GM18873 (cell line): Measurements from ENCODE around the gene TRIO.
"Not testable (repeated sequence)": the region's sequence is repeated elsewhere in the genome, so short reads cannot be mapped to it uniquely, and the experiment has no call there.

Experiments used
- ATAC-seq: cut with Tn5 transposase; IDR thresholded peaks from one replicate; pipeline ENCODE4 v1.9.1; 2021; ENCODE audit warnings: mild to moderate bottlenecking, moderate library complexity, moderate number of reproducible peaks; ENCODE audit not compliant: unreplicated experiment, low FRiP score

The TRIO gene

DNA sequence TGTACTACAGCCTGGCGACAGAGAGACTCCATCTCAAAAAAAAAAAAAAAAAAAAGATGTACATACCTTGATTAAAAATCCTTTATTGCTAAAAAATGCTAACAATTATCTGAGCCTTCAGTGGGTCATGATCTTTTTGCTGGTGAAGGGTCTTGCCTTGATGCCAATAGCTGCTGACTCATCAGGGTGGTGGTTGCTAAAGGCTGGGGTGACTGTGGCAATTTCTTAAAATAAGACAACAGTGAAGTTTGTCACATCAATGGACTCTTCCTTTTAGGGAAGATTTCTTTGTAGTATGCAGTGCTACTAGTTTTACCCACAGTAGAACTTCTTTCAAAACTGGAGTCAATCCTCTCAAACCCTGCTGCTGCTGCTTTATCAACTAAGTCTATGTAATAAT lies 404.5 kb downstream of the TRIO start:
- no peak for ATAC-seq

DNA sequence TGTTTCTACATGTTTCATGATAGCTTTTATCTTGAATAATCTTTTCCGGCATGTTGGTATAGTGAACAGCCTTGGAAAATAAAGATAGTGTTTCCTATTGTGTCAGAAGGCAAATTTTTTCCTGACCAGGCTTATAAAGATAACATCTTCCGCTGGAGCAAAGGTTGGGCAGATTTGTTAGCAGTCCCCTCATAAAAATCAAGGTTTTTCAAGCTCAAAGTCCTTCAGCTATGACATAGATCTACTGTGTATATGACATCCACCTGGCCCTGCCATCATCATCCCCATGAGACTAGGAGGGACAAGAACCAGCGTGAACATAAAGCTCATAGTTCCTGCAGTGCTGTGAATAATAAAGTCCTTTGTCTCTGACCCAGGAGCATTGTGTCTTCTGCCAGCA lies 408.1 kb downstream of the TRIO start:
- ATAC-seq: no peak

DNA sequence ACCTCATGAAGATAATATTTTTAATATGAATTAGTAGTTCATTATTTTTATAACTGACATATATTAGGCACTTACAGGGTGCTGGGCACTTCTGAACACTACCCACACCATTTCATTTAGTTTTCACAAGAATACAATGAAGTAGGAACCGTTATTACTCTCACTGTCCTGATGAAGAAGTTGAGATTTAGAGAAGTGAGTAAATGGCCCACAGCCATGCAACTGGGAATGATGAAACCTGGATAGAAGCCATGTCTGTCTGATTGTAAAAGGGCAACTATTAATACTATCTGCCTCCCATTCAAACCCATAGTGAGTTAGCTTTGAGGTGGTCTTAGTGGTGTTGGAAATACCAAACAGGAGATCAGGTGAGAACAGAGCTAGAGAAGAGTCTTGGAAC lies 408.9 kb downstream of the TRIO start:
- no peak for ATAC-seq

DNA sequence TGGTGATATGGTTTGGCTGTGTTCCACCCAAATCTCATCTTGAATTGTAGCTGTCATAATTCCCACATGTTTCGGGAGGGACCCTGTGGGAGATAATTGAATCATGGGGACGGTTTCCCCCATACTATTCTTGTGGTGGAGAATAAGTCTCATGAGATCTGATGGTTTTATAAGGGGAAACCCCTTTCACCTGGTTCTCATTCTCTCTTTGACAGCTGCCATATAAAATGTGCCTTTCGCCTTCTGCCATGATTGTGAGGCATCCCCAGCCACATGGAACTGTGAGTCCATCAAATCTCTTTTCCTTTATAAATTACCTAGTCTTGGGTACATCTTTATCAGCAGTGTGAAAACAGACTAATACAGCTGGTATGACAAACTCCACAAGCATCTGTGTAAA lies 411.1 kb downstream of the TRIO start:
- ATAC-seq: not testable (repeated sequence)

DNA sequence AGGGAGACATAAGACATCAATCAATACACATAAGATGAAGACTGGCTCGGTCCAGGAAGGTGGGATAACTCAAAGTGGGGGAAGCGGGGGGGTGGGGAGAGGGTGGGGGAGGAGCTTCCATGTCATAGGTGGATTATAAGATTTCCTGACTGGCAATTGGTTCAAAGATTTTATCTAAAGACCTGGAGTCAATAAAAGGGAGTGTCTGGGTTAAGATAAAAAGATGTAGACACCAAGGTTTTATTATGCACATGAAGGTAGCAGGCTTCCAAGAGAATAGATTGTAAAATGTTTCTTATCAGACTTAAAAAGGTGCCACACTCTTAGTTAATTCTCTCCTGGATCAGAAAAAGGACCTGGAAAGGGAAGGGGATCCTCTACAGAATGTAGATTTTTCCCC lies 412.9 kb downstream of the TRIO start:
- ATAC-seq: no peak

DNA sequence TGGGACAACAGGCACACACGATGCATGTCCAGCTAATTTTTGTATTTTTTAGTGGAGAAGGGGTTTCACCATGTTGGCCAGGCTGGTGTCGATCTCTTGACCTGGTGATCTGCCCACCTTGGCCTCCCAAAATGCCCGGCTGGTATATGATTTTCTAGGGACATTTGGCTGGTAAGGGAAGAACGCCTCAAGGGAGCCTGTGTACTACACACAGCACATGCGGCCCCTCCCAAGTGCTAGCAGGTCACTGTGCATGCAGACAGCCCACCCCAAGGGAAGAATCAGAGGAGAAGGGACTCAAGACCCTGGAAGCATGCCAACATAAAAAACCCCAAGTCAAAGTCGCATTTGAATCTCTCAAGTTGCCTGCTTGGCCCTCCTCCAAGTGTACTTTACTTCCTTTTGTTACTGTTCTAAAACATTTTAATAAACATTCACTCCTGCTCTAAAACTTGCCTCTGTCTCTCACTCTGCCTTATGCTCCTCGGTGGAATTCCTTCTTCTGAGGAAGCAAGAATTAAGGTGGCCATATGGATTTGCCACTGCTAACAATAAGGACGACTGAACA lies 414.1 kb downstream of the TRIO start:
- no peak for ATAC-seq

DNA sequence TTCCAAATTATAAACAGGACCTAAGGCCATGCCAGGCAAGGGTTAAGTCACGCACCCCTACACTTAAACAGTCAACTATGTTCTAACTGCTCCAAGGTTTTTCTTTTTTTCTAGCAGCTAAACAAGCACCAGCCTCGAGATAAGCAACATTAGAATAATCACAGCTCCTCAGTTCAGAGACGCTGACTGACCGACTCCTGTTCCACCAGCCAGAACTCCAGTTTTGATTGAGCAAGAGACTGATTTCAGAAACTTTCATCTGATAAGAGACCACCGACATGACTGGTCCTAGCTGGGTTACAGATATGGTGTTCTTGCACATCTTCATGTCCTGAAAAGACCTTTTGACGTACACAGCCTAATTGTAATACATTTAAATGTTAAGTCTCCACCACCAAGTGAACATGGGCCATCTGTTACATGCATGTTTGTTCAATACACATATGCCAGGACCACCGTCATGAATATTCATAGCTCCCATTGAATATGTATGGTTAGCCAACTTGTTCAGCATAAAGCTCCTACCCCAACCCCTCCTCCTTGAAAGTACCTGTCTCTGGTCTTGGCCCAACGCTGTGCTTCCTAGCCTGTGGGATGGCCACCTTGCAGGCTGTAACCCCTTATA lies 414.8 kb downstream of the TRIO start:
- ATAC-seq: no peak
